ENCODE measurements around the gene ALLC. TPM values are rescaled to one million over a fixed set of nuclear protein-coding genes. Genes with fewer than 3 reads are reported as not detected.

ALLC gene
- total and polyA plus RNA-seq, 10 of the 15 experiments (the other 5 are each of a cell fraction or from before 2014, with no cell fraction given), result 0.05 TPM; not detected in 9

- ChIA-PET SMC1A (ENCODE audit: uncharacterized antibody, unreplicated experiment) (no interaction called here), CTCF (no interaction called here), RAD21 (ENCODE audit: unreplicated experiment) (no interaction called here), POLR2A (no interaction called here)
- H4K20me1 ChIP-seq (ENCODE audit: control insufficient read depth, insufficient read depth), result no peaks in the 10 kb centered on the region
- WGBS (ENCODE audit: insufficient coverage, insufficient replicate concordance, low lambda C conversion rate, missing lambda C conversion rate), result 55% methylated on average over 11 of the region's 11 CpGs
- H3K27ac ChIP-seq (ENCODE audit: control insufficient read depth, insufficient read depth), result no peak overlapping the region
- in situ Hi-C loops (cut with MboI) (no loop called here), intact Hi-C loops (cut with micrococcal nuclease; ENCODE audit: unreplicated experiment) (no loop called here)
- no peak overlapping the region for H3K4me3 ChIP-seq
- H3K27me3 ChIP-seq (replicated peaks in 1 of 2; ENCODE audit: control insufficient read depth in 2 of 2, insufficient read depth in 2 of 2, low read length in 1 of 2), result peaks cover 0 to 3% of the 10 kb centered on the region in 2 experiments; a peak in 1 of 4 replicates
- no peak for FAIRE-seq
- TF ChIP-seq KDM1A (IDR thresholded peaks at IDR 0.05; ENCODE audit: borderline replicate concordance), result no peak
- H2AFZ ChIP-seq (ENCODE audit: control insufficient read depth, low read depth, low read length), result no peak overlapping the region
- no peaks in the 10 kb centered on the region for H3K4me1 ChIP-seq (ENCODE audit: control insufficient read depth, insufficient read depth, low read length)
- H3K36me3 ChIP-seq (ENCODE audit: control insufficient read depth in 2 of 2, insufficient read depth in 2 of 2, low read length in 1 of 2), result no peaks in the 10 kb centered on the region
- H3K9me3 ChIP-seq (replicated peaks; ENCODE audit: control insufficient read depth, insufficient read depth, low read length), result no peaks in the 10 kb centered on the region
- H3K9ac ChIP-seq (ENCODE audit: control insufficient read depth, insufficient read depth, low read length), result no peak overlapping the region
- DNase-seq (ENCODE audit: low read depth, low spot score), result no peak
- no peak for ATAC-seq
- no TSS peak for BruUV-seq (replicated peaks)
- no peak overlapping the region for H3K4me2 ChIP-seq (ENCODE audit: control insufficient read depth, insufficient read depth)
- no peaks in the 10 kb centered on the region for H3K79me2 ChIP-seq (ENCODE audit: control insufficient read depth, insufficient read depth, low read length)
Observed at GRCh38 chr2:3670941-3671340, 12.9 kb downstream of the ALLC start.

GRCh38 chr2:3672861-3673678 is 15.1 kb downstream of the ALLC start:
- H3K9me3 ChIP-seq (replicated peaks; ENCODE audit: control insufficient read depth, insufficient read depth, low read length), result no peaks in the 10 kb centered on the region
- POLR2A ChIA-PET, result no interaction called here
- RAD21 ChIA-PET (ENCODE audit: unreplicated experiment), result no interaction called here
- no peak for FAIRE-seq
- H4K20me1 ChIP-seq (ENCODE audit: control insufficient read depth, insufficient read depth), result no peaks in the 10 kb centered on the region
- in situ Hi-C loops (cut with MboI), result no loop called here
- H3K36me3 ChIP-seq (ENCODE audit: control insufficient read depth in 2 of 2, insufficient read depth in 2 of 2, low read length in 1 of 2), result no peaks in the 10 kb centered on the region
- ATAC-seq, result no peak
- H3K27me3 ChIP-seq (replicated peaks in 1 of 2; ENCODE audit: control insufficient read depth in 2 of 2, insufficient read depth in 2 of 2, low read length in 1 of 2), result peaks cover 0 to 3% of the 10 kb centered on the region in 2 experiments; a peak in 2 of 4 replicates
- WGBS (ENCODE audit: insufficient coverage, insufficient replicate concordance, low lambda C conversion rate, missing lambda C conversion rate), result 51% methylated on average over 9 of the region's 9 CpGs
- no peak overlapping the region for H3K4me2 ChIP-seq (ENCODE audit: control insufficient read depth, insufficient read depth)
- intact Hi-C loops (cut with micrococcal nuclease; ENCODE audit: unreplicated experiment), result no loop called here
- no peak overlapping the region for H3K4me3 ChIP-seq
- TF ChIP-seq IRF5 (IDR thresholded peaks at IDR 0.05; ENCODE audit: borderline replicate concordance), result no peak
- no peak for TF ChIP-seq ATF2 (IDR thresholded peaks at IDR 0.05; ENCODE audit: low read length)
- TF ChIP-seq USF2 (IDR thresholded peaks at IDR 0.05; ENCODE audit: borderline replicate concordance, low read depth, low read length), result no peak
- no peak for TF ChIP-seq ZNF592 (IDR thresholded peaks at IDR 0.05)
- SMC1A ChIA-PET (ENCODE audit: uncharacterized antibody, unreplicated experiment), result no interaction called here
- no peaks in the 10 kb centered on the region for H3K79me2 ChIP-seq (ENCODE audit: control insufficient read depth, insufficient read depth, low read length)
- H3K27ac ChIP-seq (ENCODE audit: control insufficient read depth, insufficient read depth), result no peak overlapping the region
- no peak overlapping the region for H2AFZ ChIP-seq (ENCODE audit: control insufficient read depth, low read depth, low read length)
- no peak for DNase-seq (ENCODE audit: low read depth, low spot score)
- no peaks in the 10 kb centered on the region for H3K4me1 ChIP-seq (ENCODE audit: control insufficient read depth, insufficient read depth, low read length)
- BruUV-seq (replicated peaks), result no TSS peak
- no peak overlapping the region for H3K9ac ChIP-seq (ENCODE audit: control insufficient read depth, insufficient read depth, low read length)
- CTCF ChIA-PET, result no interaction called here

All from GM12878 (cell line).